Uterus (tissue), 2 donors: ENCODE measurements around the gene UGGT2.
"Not testable (repeated sequence)": the region's sequence is repeated elsewhere in the genome, so short reads cannot be mapped to it uniquely, and the experiment has no call there.

Experiments
- POLR2A ChIP-seq, 2 donors: fragments of 450-650 bp; IDR thresholded peaks; one replicate each; pipeline ENCODE4 v1.6.1; 2016; ENCODE audit warnings: antibody characterized with exemption in 2 of 2, mild to moderate bottlenecking in 1 of 2, moderate library complexity in 1 of 2
- TF ChIP-seq, protein P1 (sequence below), 4 experiments: fragments of 200-600 bp in 2 of 4; fragments of 450-650 bp in 2 of 4; sonication (generic) in 2 of 4; IDR thresholded peaks; one replicate each; pipeline ENCODE4 v1.5.1; 2016 to 2019; ENCODE audit warnings: antibody characterized with exemption in 4 of 4, mild to moderate bottlenecking in 2 of 4, moderate library complexity in 1 of 4

DNA sequence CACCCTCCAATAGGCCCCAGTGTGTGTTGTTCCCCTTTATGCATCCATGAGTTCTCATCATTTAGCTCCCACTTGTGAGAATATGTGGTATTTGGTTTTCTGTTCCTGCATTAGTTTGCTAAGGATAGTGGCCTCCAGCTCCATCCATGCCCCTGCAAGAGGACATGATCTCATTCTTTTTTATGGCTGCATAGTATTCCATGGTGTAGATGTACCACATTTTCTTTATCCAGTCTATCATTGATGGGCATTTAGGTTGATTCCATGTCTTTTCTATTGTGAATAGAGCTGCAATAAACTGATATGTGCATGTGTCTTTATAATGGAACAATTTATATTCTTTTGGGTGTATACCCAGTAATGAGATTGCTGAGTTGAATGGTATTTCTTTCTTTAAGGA lies 263.9 kb downstream of the UGGT2 start:
- TF ChIP-seq, protein P1, sequence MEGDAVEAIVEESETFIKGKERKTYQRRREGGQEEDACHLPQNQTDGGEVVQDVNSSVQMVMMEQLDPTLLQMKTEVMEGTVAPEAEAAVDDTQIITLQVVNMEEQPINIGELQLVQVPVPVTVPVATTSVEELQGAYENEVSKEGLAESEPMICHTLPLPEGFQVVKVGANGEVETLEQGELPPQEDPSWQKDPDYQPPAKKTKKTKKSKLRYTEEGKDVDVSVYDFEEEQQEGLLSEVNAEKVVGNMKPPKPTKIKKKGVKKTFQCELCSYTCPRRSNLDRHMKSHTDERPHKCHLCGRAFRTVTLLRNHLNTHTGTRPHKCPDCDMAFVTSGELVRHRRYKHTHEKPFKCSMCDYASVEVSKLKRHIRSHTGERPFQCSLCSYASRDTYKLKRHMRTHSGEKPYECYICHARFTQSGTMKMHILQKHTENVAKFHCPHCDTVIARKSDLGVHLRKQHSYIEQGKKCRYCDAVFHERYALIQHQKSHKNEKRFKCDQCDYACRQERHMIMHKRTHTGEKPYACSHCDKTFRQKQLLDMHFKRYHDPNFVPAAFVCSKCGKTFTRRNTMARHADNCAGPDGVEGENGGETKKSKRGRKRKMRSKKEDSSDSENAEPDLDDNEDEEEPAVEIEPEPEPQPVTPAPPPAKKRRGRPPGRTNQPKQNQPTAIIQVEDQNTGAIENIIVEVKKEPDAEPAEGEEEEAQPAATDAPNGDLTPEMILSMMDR (IDR thresholded peaks at IDR 0.05) = not testable (repeated sequence)
- not testable (repeated sequence) for TF ChIP-seq POLR2A (IDR thresholded peaks at IDR 0.05)
